H1 (cell line): Measurements from ENCODE around the gene STX5. TPM values are rescaled to one million over a fixed set of nuclear protein-coding genes. Genes with fewer than 3 reads are reported as not detected.

Experiments
- CBX5 ChIP-seq: fragments of 300-800, 300-1000 bp; sonication (generic); IDR thresholded peaks from 2 replicates; pipeline ENCODE4 v1.7.1; 2016; ENCODE audit warnings: antibody characterized with exemption, low read length, low read depth
- CREB1 ChIP-seq: IDR thresholded peaks from 2 replicates; pipeline ENCODE4 v1.6.1; 2012; ENCODE audit warnings: inconsistent platforms
- GABPA ChIP-seq: IDR thresholded peaks from 2 replicates; pipeline ENCODE4 v1.6.1; 2011; ENCODE audit warnings: mild to moderate bottlenecking, low read length, moderate library complexity, borderline replicate concordance; ENCODE audit not compliant: insufficient read depth
- KDM1A ChIP-seq: fragments of 200-600, 300-600 bp; sonication (generic); IDR thresholded peaks from 2 replicates; pipeline ENCODE4 v1.7.1; 2016; ENCODE audit warnings: mild to moderate bottlenecking, low read length, borderline replicate concordance
- KDM4A ChIP-seq: IDR thresholded peaks from one replicate; pipeline ENCODE4 v1.7.1; 2012; ENCODE audit warnings: low read depth, mild to moderate bottlenecking, moderate library complexity, low read length, inconsistent platforms; ENCODE audit not compliant: severe bottlenecking
- NANOG ChIP-seq: IDR thresholded peaks from 2 replicates; pipeline ENCODE4 v1.6.1; 2011; ENCODE audit warnings: low read length, low read depth, mild to moderate bottlenecking, inconsistent platforms; ENCODE audit not compliant: insufficient read depth, poor library complexity, severe bottlenecking
- SIN3A ChIP-seq, 2 experiments: IDR thresholded peaks in 1 of 2; conservative IDR thresholded peaks in 1 of 2; 2 replicates each; pipeline ENCODE4 v1.6.1; 2011 to 2012; ENCODE audit warnings: low read length in 2 of 2, improper control_type of control experiment in 1 of 2, low read depth in 1 of 2, mild to moderate bottlenecking in 1 of 2
- SIRT6 ChIP-seq: IDR thresholded peaks from one replicate; pipeline ENCODE4 v1.7.1; 2012; ENCODE audit warnings: low read length, inconsistent platforms
- SP2 ChIP-seq: IDR thresholded peaks from 2 replicates; pipeline ENCODE4 v1.6.1; 2012; ENCODE audit warnings: mild to moderate bottlenecking, low read length, inconsistent platforms
- polyA plus RNA-seq, 7 experiments: library from polyadenylated mRNA; depleted of rRNA in 3 of 7; stranded (reverse) in 5 of 7; unstranded in 2 of 7; fragments of >200 nt in 5 of 7; fragments of 200-250 nt in 2 of 7; gene quantifications; 1 replicate in 5 of 7; 2 replicates in 1 of 7; 4 replicates in 1 of 7; pipeline versions ENCODE4 v1.2.1 to v1.2.3, GENCODE V29; 2011 to 2013; ENCODE audit warnings: missing spikeins in 2 of 7, mixed read lengths in 2 of 7
- total RNA-seq: library from RNA; stranded (reverse); fragmentation: NEBNext Ultra II Directional; extraction: Animal tissue kit (Norgen Biotek cat#: 25700); gene quantifications from 2 replicates; pipeline ENCODE4 v1.2.1, GENCODE V29; 2021
- TF ChIP-seq, protein P1 (sequence below): fragments of 300-600 bp; sonication (generic); IDR thresholded peaks from 2 replicates; pipeline ENCODE4 v1.7.1; 2012; ENCODE audit warnings: low read length, moderate library complexity, mild to moderate bottlenecking, inconsistent platforms; ENCODE audit not compliant: insufficient replicate concordance
- TF ChIP-seq, protein P2 (sequence below): IDR thresholded peaks from 2 replicates; pipeline ENCODE4 v1.6.1; 2011; ENCODE audit warnings: low read length, improper control_type of control experiment

The STX5 gene
- total and polyA plus RNA-seq, 2 of the 8 experiments (the other 6 are each of a cell fraction or from before 2014, with no cell fraction given), result 24.2 to 28.5 TPM

DNA sequence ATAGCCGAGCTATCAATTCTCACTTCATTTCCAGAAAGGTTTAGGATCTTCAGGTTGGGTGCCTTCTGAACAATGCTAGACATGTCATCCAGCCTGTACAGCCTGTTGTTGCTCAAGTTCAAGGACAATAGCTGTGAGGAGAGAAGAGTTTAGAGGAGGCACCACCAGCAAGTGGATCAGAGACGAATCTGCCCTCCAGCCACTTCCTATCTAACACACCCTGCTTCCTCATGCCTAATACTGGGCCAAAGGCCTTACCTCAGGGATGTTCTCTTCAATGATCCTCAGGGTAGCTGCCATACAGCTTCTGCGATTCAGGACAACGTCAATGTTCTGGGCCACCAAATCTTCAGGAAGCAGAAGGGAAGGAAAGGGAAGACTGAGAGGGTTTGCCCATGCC, 30.8 kb downstream of the STX5 start (continued):
- TF ChIP-seq, protein P1, sequence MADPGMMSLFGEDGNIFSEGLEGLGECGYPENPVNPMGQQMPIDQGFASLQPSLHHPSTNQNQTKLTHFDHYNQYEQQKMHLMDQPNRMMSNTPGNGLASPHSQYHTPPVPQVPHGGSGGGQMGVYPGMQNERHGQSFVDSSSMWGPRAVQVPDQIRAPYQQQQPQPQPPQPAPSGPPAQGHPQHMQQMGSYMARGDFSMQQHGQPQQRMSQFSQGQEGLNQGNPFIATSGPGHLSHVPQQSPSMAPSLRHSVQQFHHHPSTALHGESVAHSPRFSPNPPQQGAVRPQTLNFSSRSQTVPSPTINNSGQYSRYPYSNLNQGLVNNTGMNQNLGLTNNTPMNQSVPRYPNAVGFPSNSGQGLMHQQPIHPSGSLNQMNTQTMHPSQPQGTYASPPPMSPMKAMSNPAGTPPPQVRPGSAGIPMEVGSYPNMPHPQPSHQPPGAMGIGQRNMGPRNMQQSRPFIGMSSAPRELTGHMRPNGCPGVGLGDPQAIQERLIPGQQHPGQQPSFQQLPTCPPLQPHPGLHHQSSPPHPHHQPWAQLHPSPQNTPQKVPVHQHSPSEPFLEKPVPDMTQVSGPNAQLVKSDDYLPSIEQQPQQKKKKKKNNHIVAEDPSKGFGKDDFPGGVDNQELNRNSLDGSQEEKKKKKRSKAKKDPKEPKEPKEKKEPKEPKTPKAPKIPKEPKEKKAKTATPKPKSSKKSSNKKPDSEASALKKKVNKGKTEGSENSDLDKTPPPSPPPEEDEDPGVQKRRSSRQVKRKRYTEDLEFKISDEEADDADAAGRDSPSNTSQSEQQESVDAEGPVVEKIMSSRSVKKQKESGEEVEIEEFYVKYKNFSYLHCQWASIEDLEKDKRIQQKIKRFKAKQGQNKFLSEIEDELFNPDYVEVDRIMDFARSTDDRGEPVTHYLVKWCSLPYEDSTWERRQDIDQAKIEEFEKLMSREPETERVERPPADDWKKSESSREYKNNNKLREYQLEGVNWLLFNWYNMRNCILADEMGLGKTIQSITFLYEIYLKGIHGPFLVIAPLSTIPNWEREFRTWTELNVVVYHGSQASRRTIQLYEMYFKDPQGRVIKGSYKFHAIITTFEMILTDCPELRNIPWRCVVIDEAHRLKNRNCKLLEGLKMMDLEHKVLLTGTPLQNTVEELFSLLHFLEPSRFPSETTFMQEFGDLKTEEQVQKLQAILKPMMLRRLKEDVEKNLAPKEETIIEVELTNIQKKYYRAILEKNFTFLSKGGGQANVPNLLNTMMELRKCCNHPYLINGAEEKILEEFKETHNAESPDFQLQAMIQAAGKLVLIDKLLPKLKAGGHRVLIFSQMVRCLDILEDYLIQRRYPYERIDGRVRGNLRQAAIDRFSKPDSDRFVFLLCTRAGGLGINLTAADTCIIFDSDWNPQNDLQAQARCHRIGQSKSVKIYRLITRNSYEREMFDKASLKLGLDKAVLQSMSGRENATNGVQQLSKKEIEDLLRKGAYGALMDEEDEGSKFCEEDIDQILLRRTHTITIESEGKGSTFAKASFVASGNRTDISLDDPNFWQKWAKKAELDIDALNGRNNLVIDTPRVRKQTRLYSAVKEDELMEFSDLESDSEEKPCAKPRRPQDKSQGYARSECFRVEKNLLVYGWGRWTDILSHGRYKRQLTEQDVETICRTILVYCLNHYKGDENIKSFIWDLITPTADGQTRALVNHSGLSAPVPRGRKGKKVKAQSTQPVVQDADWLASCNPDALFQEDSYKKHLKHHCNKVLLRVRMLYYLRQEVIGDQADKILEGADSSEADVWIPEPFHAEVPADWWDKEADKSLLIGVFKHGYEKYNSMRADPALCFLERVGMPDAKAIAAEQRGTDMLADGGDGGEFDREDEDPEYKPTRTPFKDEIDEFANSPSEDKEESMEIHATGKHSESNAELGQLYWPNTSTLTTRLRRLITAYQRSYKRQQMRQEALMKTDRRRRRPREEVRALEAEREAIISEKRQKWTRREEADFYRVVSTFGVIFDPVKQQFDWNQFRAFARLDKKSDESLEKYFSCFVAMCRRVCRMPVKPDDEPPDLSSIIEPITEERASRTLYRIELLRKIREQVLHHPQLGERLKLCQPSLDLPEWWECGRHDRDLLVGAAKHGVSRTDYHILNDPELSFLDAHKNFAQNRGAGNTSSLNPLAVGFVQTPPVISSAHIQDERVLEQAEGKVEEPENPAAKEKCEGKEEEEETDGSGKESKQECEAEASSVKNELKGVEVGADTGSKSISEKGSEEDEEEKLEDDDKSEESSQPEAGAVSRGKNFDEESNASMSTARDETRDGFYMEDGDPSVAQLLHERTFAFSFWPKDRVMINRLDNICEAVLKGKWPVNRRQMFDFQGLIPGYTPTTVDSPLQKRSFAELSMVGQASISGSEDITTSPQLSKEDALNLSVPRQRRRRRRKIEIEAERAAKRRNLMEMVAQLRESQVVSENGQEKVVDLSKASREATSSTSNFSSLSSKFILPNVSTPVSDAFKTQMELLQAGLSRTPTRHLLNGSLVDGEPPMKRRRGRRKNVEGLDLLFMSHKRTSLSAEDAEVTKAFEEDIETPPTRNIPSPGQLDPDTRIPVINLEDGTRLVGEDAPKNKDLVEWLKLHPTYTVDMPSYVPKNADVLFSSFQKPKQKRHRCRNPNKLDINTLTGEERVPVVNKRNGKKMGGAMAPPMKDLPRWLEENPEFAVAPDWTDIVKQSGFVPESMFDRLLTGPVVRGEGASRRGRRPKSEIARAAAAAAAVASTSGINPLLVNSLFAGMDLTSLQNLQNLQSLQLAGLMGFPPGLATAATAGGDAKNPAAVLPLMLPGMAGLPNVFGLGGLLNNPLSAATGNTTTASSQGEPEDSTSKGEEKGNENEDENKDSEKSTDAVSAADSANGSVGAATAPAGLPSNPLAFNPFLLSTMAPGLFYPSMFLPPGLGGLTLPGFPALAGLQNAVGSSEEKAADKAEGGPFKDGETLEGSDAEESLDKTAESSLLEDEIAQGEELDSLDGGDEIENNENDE, result no peak
- TF ChIP-seq SIN3A (conservative IDR thresholded peaks at IDR 0.05 in 1 of 2, IDR thresholded peaks at IDR 0.05 in 1 of 2; ENCODE audit: low read depth in 1 of 2, low read length in 2 of 2) (no peak), KDM1A (no peak), CREB1 (no peak), SIRT6 (no peak), SP2 (no peak), GABPA (no peak), NANOG (no peak), CBX5 (no peak), KDM4A (no peak)
- TF ChIP-seq, protein P2, sequence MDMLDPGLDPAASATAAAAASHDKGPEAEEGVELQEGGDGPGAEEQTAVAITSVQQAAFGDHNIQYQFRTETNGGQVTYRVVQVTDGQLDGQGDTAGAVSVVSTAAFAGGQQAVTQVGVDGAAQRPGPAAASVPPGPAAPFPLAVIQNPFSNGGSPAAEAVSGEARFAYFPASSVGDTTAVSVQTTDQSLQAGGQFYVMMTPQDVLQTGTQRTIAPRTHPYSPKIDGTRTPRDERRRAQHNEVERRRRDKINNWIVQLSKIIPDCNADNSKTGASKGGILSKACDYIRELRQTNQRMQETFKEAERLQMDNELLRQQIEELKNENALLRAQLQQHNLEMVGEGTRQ, result no peak
